GM19239 (cell line): ENCODE measurements around the gene TBC1D28.
"Not testable (repeated sequence)": the region's sequence is repeated elsewhere in the genome, so short reads cannot be mapped to it uniquely, and the experiment has no call there.

Experiments used
- DNase-seq: peaks from one replicate; pipeline ENCODE4 v3.0.0; 2011; ENCODE audit warnings: low spot score; ENCODE audit not compliant: insufficient read length
- FAIRE-seq: peaks from 2 replicates; lab custom pipeline; 2011; peaks lifted over from hg19 to GRCh38; lab: Jason Lieb, UNC

The TBC1D28 gene

DNA sequence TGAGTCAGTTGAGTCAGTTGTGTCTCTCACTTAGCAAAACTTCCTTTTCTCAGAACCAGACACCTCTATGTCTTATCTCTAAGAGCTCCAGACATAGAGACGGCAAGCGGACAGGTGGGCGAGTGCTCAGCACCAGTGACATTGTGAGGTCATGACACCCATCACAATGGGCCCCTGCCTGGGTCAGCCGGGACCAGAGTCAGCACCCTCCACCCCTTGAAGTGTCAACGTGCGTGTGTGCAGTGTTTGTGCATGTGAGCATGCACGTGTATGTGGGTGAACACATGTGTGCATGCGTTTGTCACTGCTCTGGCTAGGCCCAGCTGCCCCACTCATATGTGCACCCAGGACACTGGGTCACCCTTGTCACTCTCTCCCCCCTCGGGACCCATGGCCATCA is at the start of gene TBC1D28:
TSS of gene TBC1D28 (minus strand) at position 101 of the 400 bp plus-strand sequence. CDS start 3,039 bp downstream, outside the sequence.
- not testable (repeated sequence) for FAIRE-seq, DNase-seq

DNA sequence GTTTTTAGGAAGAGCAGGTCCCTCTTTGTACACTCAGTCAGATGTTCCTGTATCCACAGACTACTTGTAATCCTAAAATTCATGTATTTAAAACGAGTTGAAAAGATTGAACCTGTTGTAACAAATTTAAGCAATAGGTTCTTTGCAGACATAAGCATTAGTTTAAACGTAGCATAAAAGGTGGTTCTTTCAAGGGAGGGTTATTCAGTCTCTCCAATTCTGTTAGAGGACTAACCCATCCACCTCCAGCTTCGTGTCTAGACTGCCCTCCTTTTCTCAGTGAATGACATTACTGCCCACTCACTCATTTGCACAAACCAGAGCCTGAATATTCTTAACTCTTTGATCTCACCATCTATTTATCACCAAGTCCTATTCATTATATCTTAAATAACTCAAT is 38.5 kb upstream of the TBC1D28 start:
- not testable (repeated sequence) for DNase-seq

DNA sequence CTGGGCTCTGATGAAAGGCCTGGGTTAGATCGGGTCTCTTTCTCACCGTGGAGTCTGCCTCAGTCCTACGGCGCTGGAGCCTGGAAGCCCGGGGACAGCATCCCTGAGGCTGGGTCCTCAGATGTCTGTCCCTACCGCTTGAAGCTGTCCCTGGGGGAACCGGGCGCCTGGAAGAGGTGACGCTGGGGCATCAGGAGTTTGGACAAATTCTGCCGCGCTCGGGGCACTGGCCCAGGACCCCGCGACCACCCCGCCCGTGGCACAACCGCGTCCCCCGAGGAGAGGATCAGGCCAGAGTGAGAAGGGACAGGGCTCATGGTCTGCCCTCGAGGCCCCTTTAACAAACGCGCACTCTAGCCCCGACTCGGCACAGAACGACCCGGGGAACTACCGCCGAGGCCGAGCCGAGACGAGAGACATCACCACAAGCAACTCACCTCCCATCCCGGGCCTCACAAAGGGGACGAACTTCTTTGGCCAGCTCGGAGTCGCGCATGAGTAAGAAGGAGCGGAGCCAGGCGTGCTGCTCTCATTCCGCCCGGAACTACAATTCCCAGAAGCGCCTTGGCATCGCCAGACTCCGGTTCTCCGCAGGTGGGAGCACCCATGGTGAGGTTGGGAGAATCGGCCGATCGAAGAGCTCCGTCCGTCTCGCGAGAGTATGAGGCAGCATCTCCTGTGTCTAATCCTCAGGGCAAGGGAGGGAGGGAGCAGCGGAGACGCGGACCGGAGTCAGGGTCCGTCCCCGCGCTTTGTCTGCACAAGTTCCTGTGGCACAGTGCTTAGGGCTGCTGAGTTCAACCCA is 37.8 kb upstream of the TBC1D28 start, which contains the start of gene FOXO3B:
TSS of gene FOXO3B (minus strand) at position 548 of the 805 bp plus-strand sequence. CDS start 663 bp downstream, outside the sequence.
- DNase-seq (peak; percentile 73), FAIRE-seq (peak; percentile 100)

More for the DNA sequence above, 38.5 kb upstream of the TBC1D28 start:
- not testable (repeated sequence) for FAIRE-seq

DNA sequence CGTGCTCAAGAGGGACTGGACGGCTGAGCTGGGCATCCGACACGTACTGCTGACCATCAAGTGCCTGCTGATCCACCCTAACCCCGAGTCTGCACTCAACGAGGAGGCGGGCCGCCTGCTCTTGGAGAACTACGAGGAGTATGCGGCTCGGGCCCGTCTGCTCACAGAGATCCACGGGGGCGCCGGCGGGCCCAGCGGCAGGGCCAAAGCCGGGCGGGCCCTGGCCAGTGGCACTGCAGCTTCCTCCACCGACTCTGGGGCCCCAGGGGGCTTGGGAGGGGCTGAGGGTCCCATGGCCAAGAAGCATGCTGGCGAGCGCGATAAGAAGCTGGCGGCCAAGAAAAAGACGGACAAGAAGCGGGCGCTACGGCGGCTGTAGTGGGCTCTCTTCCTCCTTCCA is 33.2 kb upstream of the TBC1D28 start:
- FAIRE-seq, DNase-seq: not testable (repeated sequence)

DNA sequence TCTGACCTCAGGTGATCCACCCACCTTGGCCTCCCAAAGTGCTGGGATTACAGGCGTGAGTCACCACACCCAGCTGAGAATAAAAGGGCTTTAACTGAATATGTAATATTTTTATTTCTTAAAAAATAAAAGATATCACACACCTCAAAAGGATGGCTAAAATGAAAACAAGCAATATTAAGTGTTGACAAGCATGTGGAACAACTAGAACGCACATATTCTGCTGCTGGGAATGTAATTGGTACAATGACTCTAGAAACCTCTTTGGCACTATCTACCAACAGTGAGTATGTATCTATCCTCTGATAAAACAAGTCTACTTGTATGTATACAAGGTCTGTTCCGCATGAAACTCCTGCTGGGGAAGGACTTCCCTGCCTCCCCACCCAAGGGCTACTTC is 32.7 kb upstream of the TBC1D28 start:
- not testable (repeated sequence) for FAIRE-seq, DNase-seq

DNA sequence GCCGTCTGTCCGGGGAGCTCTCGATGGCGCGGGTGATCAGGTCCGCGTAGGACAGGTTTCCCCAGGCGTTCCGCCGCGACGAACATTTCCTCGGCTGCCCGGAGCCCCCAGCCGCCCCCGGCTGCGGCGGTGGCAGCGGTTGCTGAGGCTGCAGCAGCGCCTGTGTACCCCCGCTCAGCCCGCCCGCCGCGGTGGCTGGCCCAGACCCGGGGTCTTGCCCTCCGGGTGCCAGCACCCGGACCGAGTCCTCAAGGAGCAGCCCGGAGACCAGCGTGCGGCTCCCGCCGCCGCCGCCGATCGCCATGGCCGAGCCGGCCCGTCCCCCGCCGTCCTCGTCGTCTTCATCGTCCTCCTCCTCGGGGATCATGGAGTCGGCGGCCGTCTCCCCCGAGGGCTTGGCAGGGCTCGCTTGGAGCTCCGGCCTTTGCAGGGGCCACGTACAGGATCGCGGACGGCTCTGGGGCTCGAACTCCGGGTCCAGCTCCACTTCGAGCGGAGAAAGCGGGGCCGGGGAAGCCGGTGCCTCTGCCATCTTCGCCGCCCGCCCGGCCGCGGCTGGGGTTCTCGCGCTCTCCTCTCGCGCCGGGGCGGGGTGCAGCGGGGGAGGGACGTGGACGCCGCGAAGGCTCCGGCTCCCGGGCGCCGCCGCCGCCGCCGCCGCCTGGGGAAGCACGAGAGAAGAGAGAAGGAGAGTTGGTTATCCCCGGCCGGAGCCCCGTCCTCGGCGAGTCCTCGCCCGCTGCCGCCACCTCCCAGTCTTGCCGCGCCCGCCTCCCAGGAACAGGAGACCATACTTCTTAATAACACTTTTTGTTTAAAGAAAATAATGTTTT is 28.4 kb upstream of the TBC1D28 start:
- not testable (repeated sequence) for DNase-seq, FAIRE-seq

DNA sequence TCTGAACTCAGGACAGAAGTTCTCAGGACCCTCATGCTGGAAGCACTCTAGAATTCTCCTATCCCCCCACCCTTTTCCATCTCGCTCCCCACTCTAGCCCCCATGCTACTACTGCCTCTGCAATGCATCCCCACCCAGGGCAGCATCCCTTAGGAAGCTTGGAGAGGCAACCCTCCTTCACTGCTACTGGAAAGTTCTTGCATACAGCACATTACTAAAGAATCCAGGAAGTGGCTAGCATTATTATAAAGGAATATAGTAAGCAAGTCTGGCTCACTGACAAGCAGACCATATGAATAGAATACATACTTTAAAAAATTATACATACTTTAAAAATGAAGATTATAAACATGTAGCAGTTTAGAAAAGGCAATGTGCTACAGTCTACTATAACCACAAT is 24.4 kb upstream of the TBC1D28 start:
- peak; percentile 11 for FAIRE-seq
- not testable (repeated sequence) for DNase-seq

DNA sequence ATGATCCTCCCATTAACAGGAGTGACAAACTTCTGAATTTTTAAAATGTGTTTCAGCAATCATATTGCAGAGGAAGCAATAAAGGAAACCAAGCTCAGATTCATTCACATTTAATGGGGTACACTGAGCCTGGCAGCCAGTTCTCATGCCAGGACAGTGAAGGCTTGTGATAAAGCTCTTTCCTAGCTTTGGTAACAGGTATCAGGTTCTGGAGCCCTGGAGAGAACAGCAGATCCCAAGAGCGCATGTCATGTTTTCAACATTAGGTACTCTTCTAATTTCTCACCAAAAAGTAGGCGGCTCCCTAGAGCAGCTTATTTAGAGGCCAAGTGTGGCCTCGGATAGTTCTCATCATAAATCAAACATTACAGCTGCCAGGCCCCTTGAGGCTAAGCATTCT is 23.3 kb upstream of the TBC1D28 start:
- FAIRE-seq, DNase-seq: not testable (repeated sequence)

DNA sequence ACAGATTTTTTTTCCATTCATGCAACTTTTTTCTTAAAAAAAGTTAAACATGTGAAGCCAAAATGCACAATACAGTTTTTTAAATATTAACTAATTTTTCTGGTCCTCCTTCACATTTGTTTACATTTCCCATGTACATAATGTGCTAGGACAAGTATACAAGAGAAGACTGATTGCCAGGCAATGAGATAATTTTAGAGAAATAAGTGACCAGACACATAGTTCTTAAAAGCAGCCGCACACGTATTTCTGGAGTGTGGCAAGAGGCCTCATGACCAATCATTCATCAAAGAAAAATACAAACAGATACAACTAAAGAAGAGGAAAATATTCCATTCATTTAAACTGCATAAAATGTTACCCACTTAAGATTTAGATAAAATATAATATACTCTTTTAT is 22.1 kb upstream of the TBC1D28 start:
- DNase-seq, FAIRE-seq: not testable (repeated sequence)

DNA sequence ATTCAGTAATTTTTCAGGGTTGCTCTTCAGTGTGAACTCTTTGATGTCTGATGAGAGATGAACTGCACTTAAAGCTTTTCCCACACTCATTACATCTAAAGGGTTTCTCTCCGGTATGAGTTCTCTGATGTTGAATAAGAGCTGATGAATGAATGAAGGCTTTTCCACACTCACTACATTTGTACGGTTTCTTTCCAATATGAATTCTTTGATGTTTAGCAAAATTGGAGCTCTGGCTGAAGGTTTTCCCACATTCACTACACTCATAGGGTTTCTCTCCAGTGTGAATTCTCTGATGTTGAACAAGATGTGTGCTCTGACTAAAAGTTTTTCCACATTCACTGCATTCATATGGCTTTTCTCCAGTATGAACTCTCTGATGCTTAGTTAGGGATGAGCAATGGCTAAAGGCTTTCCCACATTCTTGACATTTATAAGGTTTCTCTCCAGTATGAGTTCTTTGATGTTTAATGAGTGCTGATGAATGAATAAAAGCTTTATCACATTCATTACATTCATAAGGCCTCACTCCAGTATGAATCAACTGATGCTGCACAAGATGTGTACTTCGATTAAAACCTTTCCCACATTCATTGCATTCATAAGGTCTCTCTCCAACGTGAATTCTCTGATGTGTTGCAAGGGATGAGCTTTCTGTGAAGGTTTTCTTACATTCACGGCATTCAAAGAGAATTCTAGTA is 17.9 kb upstream of the TBC1D28 start:
- not testable (repeated sequence) for FAIRE-seq, DNase-seq

DNA sequence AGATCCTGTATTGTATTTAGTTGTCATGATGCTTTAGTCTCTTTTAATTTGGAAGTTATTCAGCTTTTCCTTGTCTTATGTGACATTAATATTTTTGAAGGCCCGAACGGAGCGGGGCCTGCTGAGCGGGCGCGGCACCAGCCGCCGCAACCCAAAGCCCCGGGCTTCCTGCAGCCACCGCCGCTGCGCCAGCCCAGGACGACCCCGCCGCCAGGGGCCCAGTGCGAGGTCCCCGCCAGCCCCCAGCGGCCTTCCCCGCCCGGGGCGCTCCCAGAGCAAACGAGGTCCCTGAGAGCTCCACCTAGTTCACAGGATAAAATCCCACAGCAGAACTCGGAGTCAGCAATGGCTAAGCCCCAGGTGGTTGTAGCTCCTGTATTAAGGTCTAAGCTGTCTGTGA is 5.9 kb upstream of the TBC1D28 start:
- not testable (repeated sequence) for DNase-seq, FAIRE-seq

DNA sequence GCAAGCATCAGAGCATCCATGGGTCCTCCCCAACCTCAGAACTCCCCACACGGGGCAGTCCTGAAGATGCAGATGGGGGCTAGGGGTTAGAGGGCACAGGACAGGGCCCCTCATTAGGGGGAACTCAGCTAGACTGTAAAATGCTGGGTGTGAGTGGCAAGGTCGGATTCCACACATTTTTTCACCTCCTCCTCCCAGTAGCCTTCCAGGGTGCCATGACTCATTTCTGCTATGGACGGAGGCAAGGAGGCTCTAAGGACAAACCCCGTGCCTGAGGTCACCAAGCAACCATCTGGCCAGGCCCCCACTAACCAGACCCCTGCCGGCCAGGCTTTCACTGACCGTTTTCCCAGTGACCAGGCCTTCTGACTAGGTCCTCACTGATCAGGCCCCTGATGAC is 1.1 kb downstream of the TBC1D28 start:
- not testable (repeated sequence) for FAIRE-seq, DNase-seq

DNA sequence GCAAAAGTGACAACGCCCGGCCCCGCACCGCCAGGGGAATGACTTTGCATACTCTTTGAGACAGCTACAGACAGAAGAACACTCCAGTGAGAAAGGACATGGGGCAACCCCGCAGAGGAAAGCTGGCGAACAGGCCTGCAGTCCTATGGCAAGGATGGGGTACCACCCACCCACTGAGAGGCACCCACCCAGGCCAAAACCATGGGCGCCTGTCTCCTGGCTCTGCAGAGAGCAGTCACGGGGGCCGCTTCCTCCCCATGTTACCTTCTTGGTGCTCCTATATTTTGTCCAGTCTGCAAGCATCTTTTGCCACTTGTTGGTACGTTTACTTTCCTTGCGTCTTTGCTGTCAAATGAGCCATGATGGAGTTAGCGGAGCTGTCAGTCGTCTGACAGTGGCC is 5.8 kb downstream of the TBC1D28 start:
- FAIRE-seq: not testable (repeated sequence)

DNA sequence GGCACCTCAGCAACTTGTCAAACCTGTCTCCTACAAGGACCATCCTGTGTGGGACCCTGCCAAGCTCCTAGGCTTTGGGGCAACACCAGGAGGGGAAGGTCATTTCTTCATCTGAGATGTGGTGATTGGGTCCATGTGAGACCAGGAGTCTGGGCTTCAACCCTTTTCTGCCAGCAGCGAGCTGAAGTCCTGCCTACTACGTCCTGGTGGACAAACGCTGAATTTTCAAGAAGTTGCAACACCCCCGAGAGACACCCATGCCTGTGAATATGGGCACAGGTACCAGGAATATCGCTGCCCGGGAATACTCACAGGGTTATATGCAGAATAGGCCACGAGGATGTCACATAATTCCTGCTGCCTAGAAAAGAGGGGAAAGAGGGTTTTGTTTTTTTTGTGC is 8.0 kb downstream of the TBC1D28 start:
- DNase-seq, FAIRE-seq: not testable (repeated sequence)

More for the DNA sequence above, 5.8 kb downstream of the TBC1D28 start:
- not testable (repeated sequence) for DNase-seq

DNA sequence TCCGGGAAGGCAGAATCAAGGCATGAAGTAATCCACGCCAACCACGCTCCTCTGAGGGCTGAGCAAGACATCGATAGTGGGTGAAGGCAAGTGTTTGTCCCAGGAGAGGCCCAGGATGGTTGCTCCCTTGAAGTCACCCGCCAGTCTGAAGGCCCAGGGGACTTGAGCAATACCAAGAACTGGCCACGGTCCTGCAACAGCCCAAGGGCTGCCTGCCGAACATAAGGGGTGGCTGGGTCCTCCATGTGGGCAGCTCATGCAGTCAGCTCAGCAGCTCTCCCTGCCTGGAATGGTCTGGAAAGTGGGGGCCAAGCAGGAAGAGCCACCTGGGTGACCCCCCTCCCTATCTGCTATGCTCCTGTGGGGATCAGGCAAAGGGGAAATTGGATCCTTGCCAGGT is 8.4 kb downstream of the TBC1D28 start:
- DNase-seq, FAIRE-seq: not testable (repeated sequence)

DNA sequence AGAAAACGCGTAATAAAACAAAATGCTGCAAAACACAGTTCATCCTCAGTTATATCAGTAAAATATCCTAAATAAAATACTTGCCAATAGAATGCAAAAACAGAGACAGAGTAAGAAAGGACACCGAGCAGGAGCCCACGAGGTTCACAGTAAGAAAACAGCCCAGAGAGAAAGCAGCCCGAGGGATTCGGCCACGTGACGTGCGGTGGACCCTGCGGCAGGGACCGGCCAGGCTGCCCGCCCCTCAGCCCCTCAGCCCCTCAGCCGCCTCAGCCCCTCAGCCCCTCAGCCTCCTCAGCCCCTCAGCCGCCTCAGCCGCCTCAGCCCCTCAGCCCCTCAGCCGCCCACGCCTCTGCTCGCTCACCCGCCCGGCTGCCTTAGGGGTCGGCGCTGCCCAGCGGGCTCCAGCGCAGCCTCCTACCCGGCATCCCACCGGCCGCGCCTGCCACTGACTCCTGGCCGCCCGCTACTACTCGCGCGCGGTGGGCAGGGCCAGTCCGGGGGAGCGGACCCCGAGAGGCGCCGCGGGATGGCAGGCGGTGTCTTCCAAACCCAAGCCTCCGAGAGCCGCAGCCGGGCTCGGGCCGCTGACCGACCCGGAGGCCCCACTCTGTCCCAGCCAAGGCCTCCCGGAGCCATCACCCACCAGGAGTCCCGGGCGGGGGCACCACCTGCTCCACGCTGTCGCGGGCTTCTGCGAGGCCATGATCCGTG is 9.5 kb downstream of the TBC1D28 start:
- DNase-seq: not testable (repeated sequence)

DNA sequence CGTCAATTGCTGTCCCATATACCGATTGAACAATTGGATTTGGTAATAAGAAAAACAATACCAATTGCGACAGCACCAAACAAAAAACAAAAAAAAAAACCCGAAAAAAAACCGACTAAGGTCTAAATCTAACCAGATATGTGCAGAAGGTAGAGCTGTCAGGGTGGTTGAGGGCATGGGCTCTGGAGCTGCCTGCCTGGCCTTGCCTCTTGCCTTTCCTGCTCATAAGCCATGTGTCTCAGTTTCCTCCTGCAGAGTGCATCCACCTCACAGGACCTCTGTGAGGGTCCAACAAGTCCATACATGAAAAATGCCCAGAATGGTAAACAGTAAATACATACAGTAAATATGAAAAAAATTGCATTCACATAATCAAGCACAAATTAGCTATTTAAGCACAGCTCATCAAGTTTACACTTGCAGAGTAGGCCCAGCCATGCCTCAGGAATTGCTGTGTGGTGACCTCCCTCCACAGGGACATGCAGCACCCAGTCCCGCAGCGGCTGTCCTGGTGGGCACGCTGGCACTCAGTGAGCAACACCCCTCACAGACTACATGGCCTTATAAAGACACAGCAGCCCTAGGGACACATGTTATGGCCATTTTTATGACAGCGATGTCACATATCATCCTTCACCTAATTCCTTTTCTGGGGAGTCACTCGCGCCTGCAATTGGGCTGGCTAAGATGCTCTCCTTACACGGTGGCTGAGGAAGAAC is 17.9 kb downstream of the TBC1D28 start:
- FAIRE-seq (no peak), DNase-seq (no peak)

More for the DNA sequence above, 9.5 kb downstream of the TBC1D28 start:
- not testable (repeated sequence) for FAIRE-seq

DNA sequence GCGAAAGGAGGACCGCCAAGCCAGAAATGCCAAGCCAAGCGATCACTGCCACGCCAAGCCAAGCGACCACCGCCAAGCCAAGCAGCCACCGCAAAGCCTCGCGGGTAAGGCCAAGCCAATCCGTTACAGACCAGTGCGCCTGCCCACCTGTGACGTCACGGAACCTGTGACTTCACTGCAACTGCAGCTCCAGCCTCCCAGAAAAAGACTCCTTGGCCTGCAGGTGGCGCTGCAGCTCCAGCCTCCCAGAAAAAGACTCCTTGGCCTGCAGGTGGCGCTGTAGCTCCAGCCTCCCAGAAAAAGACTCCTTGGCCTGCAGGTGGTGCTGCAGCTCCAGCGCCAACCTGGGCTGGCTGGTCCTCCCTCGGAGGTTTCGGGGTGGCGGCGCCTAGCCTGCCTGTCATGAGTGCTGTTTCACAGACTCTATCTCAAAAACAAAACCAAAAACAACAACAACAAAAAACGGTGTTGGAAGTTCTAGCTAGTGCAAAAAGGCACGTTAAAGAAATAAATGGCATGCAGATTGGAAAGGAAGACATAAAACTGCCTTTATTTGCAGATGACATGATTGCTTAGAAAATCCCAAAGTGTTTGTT is 18.6 kb downstream of the TBC1D28 start:
- peak; percentile 35 for FAIRE-seq

More for the DNA sequence above, 18.6 kb downstream of the TBC1D28 start:
- peak; percentile 17 for DNase-seq
